Testis (tissue), 2 donors: ENCODE measurements around the gene CGB5.

ENCODE experiments used
- CTCF ChIP-seq, 3 experiments: fragments of 450-650 bp in 2 of 3; fragments of 200-600 bp in 1 of 3; sonication (generic) in 1 of 3; IDR thresholded peaks; one replicate each; pipeline ENCODE4 v1.5.1; 2016 to 2019; ENCODE audit warnings: antibody characterized with exemption in 3 of 3, mild to moderate bottlenecking in 2 of 3, moderate library complexity in 1 of 3
- POLR2A ChIP-seq: fragments of 450-650 bp; IDR thresholded peaks from one replicate; pipeline ENCODE4 v1.6.1; 2017; ENCODE audit warnings: antibody characterized with exemption, mild to moderate bottlenecking, moderate library complexity

GRCh38 chr19:49067554-49067953 is 23.9 kb downstream of the CGB5 start:
- TF ChIP-seq CTCF (IDR thresholded peaks at IDR 0.05) (no peak), POLR2A (no peak)
